Smooth muscle cell (in vitro differentiated cells): ENCODE measurements around the gene C6orf120. TPM values are rescaled to one million over a fixed set of nuclear protein-coding genes. Genes with fewer than 3 reads are reported as not detected.

Source experiments
- DNase-seq: peaks from one replicate; lab custom pipeline; 2025; ENCODE audit not compliant: unreplicated experiment; lab: John Stamatoyannopoulos, UW
- H2AFZ ChIP-seq: fragments of 200-600 bp; sonication (generic); 2 replicates; pipeline ENCODE4 v1.6.0; 2016; ENCODE audit warnings: antibody characterized with exemption, low read depth, mild to moderate bottlenecking
- H3F3A ChIP-seq: fragments of 200-600 bp; sonication (generic); 2 replicates; pipeline ENCODE4 v1.6.0; 2017; ENCODE audit warnings: antibody characterized with exemption, low read depth
- H3K27ac ChIP-seq: fragments of 200-600 bp; sonication (generic); 2 replicates; pipeline ENCODE4 v1.5.1; 2016; ENCODE audit warnings: low read depth, mild to moderate bottlenecking
- H3K27me3 ChIP-seq: fragments of 200-600 bp; sonication (generic); 2 replicates; pipeline ENCODE4 v1.6.1; 2016; ENCODE audit warnings: low read depth, mild to moderate bottlenecking
- H3K36me3 ChIP-seq: fragments of 200-600 bp; sonication (generic); 2 replicates; pipeline ENCODE4 v1.5.1; 2016; ENCODE audit warnings: low read depth
- H3K4me1 ChIP-seq: fragments of 200-600 bp; sonication (generic); 2 replicates; pipeline ENCODE4 v1.5.1; 2016; ENCODE audit warnings: low read depth
- H3K4me2 ChIP-seq: fragments of 200-600 bp; sonication (generic); 2 replicates; pipeline ENCODE4 v1.6.0; 2016; ENCODE audit warnings: mild to moderate bottlenecking
- H3K4me3 ChIP-seq: fragments of 200-600 bp; sonication (generic); 2 replicates; pipeline ENCODE4 v1.5.1; 2016; ENCODE audit warnings: mild to moderate bottlenecking
- H3K79me2 ChIP-seq: fragments of 200-600 bp; sonication (generic); 2 replicates; pipeline ENCODE4 v1.6.0; 2016; ENCODE audit warnings: low read depth, mild to moderate bottlenecking
- H3K9ac ChIP-seq: fragments of 200-600 bp; sonication (generic); 2 replicates; pipeline ENCODE4 v1.6.0; 2016; ENCODE audit warnings: low read depth
- H3K9me3 ChIP-seq: fragments of 200-600 bp; sonication (generic); replicated peaks from 2 replicates; pipeline ENCODE4 v1.5.1; 2016; ENCODE audit warnings: low read depth
- H4K20me1 ChIP-seq: fragments of 200-600 bp; sonication (generic); 2 replicates; pipeline ENCODE4 v1.6.0; 2016; ENCODE audit warnings: low read depth
- CTCF ChIP-seq: fragments of 200-600 bp; sonication (generic); IDR thresholded peaks from 2 replicates; pipeline ENCODE4 v1.5.1; 2017; ENCODE audit warnings: borderline replicate concordance, mild to moderate bottlenecking, antibody characterized with exemption; ENCODE audit not compliant: insufficient read depth, poor library complexity, severe bottlenecking
- WGBS: methylation state at CpG from one replicate; pipeline ENCODE4 v1.1.7; 2016; ENCODE audit warnings: low lambda C conversion rate; 5-methylcytosine and 5-hydroxymethylcytosine counted together
- polyA plus RNA-seq: library from polyadenylated mRNA; unstranded; fragments of >200 nt; fragmentation: Nextera tagmentation; extraction: Ambion mirVana; gene quantifications from 2 replicates; pipeline ENCODE4 v1.2.1, GENCODE V29; 2016
- total RNA-seq: library from RNA; depleted of rRNA; stranded (reverse); fragments of >200 nt; gene quantifications from 2 replicates; pipeline ENCODE4 v1.2.3, GENCODE V29; 2014

C6orf120 gene
- total and polyA plus RNA-seq, 2 experiments from 2014 or later = 30.2 to 50.2 TPM

DNA sequence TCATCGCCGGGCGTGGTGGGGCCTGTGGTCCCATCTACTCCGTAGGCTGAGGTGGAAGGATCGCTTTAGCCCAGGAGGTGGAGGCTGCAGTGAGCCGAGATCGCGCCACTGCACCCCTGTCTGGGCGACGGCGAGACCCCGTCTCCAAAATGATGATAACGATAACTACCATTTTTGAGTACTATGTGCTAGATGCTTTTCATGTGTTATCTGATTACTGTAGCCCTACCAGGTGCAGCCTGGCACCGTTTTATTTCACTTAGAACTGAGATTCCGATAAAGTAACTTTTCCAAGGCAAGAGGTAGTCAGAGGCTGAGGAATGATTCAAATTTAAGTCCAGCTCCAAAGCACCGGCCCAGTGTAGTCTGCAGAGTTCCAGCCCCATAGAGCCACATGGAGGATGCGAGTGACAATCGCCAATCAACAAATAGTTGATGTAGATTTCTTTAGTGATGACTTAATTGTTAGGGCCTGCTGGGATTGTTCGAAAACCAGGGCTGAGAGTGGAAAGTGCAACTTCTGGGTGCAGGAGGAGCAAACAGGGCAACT lies 50.2 kb downstream of the C6orf120 start:
- WGBS = 8% methylated on average over 19 of the region's 19 CpGs
- no peak for DNase-seq
- H3K4me2 ChIP-seq = peak overlapping the region; percentile 98

More for the DNA sequence above, 50.2 kb downstream of the C6orf120 start:
- Histone ChIP-seq H3K79me2 (peaks cover 17% of the 10 kb centered on the region), H4K20me1 (no peaks in the 10 kb centered on the region), H3K4me1 (peaks cover 19% of the 10 kb centered on the region), H3K27me3 (no peaks in the 10 kb centered on the region), H2AFZ (peak overlapping the region; percentile 81), H3K27ac (peak overlapping the region; percentile 87), H3K4me3 (peak overlapping the region; percentile 93), H3K36me3 (no peaks in the 10 kb centered on the region), H3F3A (no peaks in the 10 kb centered on the region), H3K9ac (peak overlapping the region; percentile 98), H3K9me3 (no peaks in the 10 kb centered on the region)
- no peak for TF ChIP-seq CTCF

Other genes starting within 250 kb of the C6orf120 start
- gene WDR27, start 97 bp upstream of the C6orf120 start, total RNA-seq = 34.2 and 47.0 TPM in 2 replicates
- 26.0 and 45.0 TPM in 2 replicates for gene WDR27, start 97 bp upstream of the C6orf120 start, polyA plus RNA-seq
- 32.9 and 41.9 TPM in 2 replicates for gene PHF10, start 22.4 kb downstream of the C6orf120 start, total RNA-seq
- gene PHF10, start 22.4 kb downstream of the C6orf120 start, polyA plus RNA-seq = 21.6 and 22.0 TPM in 2 replicates
- gene DYNLT2, start 49.4 kb downstream of the C6orf120 start, total RNA-seq = 1.2 and 2.1 TPM in 2 replicates
- gene DYNLT2, start 49.4 kb downstream of the C6orf120 start, polyA plus RNA-seq = 0.89 and 1.1 TPM in 2 replicates
- gene ERMARD, start 49.5 kb downstream of the C6orf120 start, total RNA-seq = 33.9 and 55.9 TPM in 2 replicates
- 21.3 and 23.2 TPM in 2 replicates for gene ERMARD, start 49.5 kb downstream of the C6orf120 start, polyA plus RNA-seq